ENCODE measurements around the gene TTC12. TPM values are rescaled to one million over a fixed set of nuclear protein-coding genes. Genes with fewer than 3 reads are reported as not detected.

Gene TTC12
- total RNA-seq, 2 experiments from 2014 or later = 3.6 to 3.9 TPM

DNA sequence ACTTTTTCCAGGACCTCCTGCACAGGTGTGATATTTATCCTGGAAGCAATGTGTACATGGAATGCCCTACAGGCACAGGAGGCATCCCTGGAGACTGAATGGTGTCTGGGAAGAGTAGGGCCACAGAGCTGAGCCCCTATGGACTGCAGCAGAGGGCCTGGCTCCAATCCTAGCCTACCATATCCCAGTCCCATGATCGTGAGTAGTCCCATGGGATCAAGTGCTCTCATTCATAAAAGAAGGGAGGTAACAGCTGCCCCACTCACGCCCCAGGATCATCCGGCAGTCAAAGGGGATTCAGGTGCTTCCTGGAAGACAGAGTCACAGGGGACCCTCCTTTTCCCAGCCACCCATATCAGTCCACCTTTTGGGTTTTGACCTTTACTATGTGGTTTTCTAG lies 97.2 kb downstream of the TTC12 start:
- Histone ChIP-seq H3K4me2 (ENCODE audit: low read length) (no peak overlapping the region), H3K4me1 (ENCODE audit: insufficient read depth, low read length, poor library complexity, severe bottlenecking) (no peaks in the 10 kb centered on the region), H3K9me2 (ENCODE audit: insufficient read depth, low read length) (no peaks in the 10 kb centered on the region), H3K79me2 (ENCODE audit: insufficient read depth, low read depth, low read length) (no peaks in the 10 kb centered on the region), H3K9me3 (ENCODE audit: low read length) (no peaks in the 10 kb centered on the region), H2AFZ (ENCODE audit: low read length) (no peak overlapping the region), H4K20me1 (ENCODE audit: insufficient read depth, low read length) (no peaks in the 10 kb centered on the region), H3K36me3 (ENCODE audit: insufficient read depth, low read length) (no peaks in the 10 kb centered on the region), H3K27ac (ENCODE audit: low read depth, low read length, poor library complexity, severe bottlenecking) (no peak overlapping the region), H3K4me3 (ENCODE audit: low read depth, low read length, poor library complexity, severe bottlenecking) (no peak overlapping the region)
- CTCF ChIA-PET (ENCODE audit: unreplicated experiment) = no interaction called here
- POLR2A ChIA-PET = no interaction called here
- no peak for DNase-seq (ENCODE audit: low spot score)
- TF ChIP-seq, protein P1, sequence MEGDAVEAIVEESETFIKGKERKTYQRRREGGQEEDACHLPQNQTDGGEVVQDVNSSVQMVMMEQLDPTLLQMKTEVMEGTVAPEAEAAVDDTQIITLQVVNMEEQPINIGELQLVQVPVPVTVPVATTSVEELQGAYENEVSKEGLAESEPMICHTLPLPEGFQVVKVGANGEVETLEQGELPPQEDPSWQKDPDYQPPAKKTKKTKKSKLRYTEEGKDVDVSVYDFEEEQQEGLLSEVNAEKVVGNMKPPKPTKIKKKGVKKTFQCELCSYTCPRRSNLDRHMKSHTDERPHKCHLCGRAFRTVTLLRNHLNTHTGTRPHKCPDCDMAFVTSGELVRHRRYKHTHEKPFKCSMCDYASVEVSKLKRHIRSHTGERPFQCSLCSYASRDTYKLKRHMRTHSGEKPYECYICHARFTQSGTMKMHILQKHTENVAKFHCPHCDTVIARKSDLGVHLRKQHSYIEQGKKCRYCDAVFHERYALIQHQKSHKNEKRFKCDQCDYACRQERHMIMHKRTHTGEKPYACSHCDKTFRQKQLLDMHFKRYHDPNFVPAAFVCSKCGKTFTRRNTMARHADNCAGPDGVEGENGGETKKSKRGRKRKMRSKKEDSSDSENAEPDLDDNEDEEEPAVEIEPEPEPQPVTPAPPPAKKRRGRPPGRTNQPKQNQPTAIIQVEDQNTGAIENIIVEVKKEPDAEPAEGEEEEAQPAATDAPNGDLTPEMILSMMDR (conservative IDR thresholded peaks at IDR 0.05; ENCODE audit: low read length) = no peak
- no peak for TF ChIP-seq EZH2phosphoT487 (IDR thresholded peaks at IDR 0.05; ENCODE audit: borderline replicate concordance, low read depth, low read length)
- no TSS peak for BruUV-seq (replicated peaks)
- intact Hi-C loops (cut with micrococcal nuclease; ENCODE audit: unreplicated experiment) = no loop called here

DNA sequence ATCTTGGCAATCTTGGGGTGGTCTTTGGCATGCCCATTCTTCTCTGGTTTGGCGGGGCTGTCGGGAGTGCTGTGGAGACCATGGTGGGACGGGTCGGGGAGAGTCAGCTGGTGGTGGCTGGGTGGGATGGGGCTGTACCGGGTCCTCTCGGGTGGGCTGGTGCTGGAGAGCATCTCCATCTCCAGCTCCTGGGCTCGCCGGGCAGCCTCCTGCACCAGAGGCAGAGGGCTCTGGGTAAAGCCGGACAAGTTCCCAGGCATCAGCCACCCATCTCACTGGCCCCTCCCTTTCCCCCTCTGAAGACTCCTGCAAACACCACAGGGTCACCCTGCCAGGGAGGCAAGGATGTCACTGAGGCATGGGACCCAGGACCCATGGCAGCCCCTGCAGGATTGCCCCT lies 98.3 kb downstream of the TTC12 start:
- Histone ChIP-seq H3K27ac (ENCODE audit: low read depth, low read length, poor library complexity, severe bottlenecking) (no peak overlapping the region), H3K4me1 (ENCODE audit: insufficient read depth, low read length, poor library complexity, severe bottlenecking) (no peaks in the 10 kb centered on the region), H3K79me2 (ENCODE audit: insufficient read depth, low read depth, low read length) (no peaks in the 10 kb centered on the region), H3K9me3 (ENCODE audit: low read length) (no peaks in the 10 kb centered on the region), H2AFZ (ENCODE audit: low read length) (no peak overlapping the region), H3K4me3 (ENCODE audit: low read depth, low read length, poor library complexity, severe bottlenecking) (no peak overlapping the region), H3K9me2 (ENCODE audit: insufficient read depth, low read length) (no peaks in the 10 kb centered on the region), H3K4me2 (ENCODE audit: low read length) (no peak overlapping the region), H4K20me1 (ENCODE audit: insufficient read depth, low read length) (no peaks in the 10 kb centered on the region), H3K36me3 (ENCODE audit: insufficient read depth, low read length) (no peaks in the 10 kb centered on the region)
- TF ChIP-seq, protein P1 (conservative IDR thresholded peaks at IDR 0.05; ENCODE audit: low read length) = no peak
- TF ChIP-seq EZH2phosphoT487 (IDR thresholded peaks at IDR 0.05; ENCODE audit: borderline replicate concordance, low read depth, low read length) = no peak
- ChIA-PET POLR2A (no interaction called here), CTCF (ENCODE audit: unreplicated experiment) (no interaction called here)
- intact Hi-C loops (cut with micrococcal nuclease; ENCODE audit: unreplicated experiment) = no loop called here
- DNase-seq (ENCODE audit: low spot score) = no peak
- BruUV-seq (replicated peaks) = no TSS peak

DNA sequence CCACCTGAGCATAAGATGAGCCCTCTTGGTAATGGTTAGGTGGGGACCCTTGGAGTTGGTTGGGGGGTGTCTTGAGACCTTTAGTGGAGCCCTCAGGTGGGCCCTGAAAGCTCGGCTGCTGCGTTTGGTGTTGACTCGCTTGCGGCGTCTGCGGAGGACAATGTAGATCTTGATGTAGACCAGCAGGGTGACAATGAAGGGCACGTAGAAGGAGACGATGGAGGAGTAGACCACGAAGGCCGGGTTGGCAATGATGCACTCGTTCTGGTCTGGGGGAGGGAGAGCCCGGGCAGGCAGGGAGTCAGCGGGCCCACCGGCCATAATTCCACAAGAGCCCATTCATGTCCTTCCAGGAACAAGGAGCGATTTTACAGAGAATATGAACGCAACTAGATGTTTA lies 101.0 kb downstream of the TTC12 start:
- Histone ChIP-seq H3K4me2 (ENCODE audit: low read length) (no peak overlapping the region), H4K20me1 (ENCODE audit: insufficient read depth, low read length) (no peaks in the 10 kb centered on the region), H3K4me1 (ENCODE audit: insufficient read depth, low read length, poor library complexity, severe bottlenecking) (no peaks in the 10 kb centered on the region), H3K27ac (ENCODE audit: low read depth, low read length, poor library complexity, severe bottlenecking) (no peak overlapping the region), H3K9me2 (ENCODE audit: insufficient read depth, low read length) (no peaks in the 10 kb centered on the region), H3K79me2 (ENCODE audit: insufficient read depth, low read depth, low read length) (no peaks in the 10 kb centered on the region), H3K36me3 (ENCODE audit: insufficient read depth, low read length) (no peaks in the 10 kb centered on the region), H3K9me3 (ENCODE audit: low read length) (no peaks in the 10 kb centered on the region), H3K4me3 (ENCODE audit: low read depth, low read length, poor library complexity, severe bottlenecking) (no peak overlapping the region), H2AFZ (ENCODE audit: low read length) (no peak overlapping the region)
- TF ChIP-seq, protein P1 (conservative IDR thresholded peaks at IDR 0.05; ENCODE audit: low read length) = no peak
- TF ChIP-seq EZH2phosphoT487 (IDR thresholded peaks at IDR 0.05; ENCODE audit: borderline replicate concordance, low read depth, low read length) = no peak
- BruUV-seq (replicated peaks) = no TSS peak
- ChIA-PET POLR2A (no interaction called here), CTCF (ENCODE audit: unreplicated experiment) (no interaction called here)
- intact Hi-C loops (cut with micrococcal nuclease; ENCODE audit: unreplicated experiment) = no loop called here
- no peak for DNase-seq (ENCODE audit: low spot score)

Other genes with a start within 250 kb of the TTC12 start
- gene ANKK1, start 73.2 kb downstream of the TTC12 start, total RNA-seq (2014; rRNA removed; shearing (Covaris generic)) = not detected in 2 replicates
- gene ANKK1, start 73.2 kb downstream of the TTC12 start, total RNA-seq (2022) = not detected in 2 replicates
- not detected in 2 replicates for gene DRD2, start 160.8 kb downstream of the TTC12 start, total RNA-seq (2014; rRNA removed; shearing (Covaris generic))
- not detected in 2 replicates for gene DRD2, start 160.8 kb downstream of the TTC12 start, total RNA-seq (2022)

Data from OCI-LY7 (cell line).